ENCODE measurements around the gene TIPRL.

The TIPRL gene

GRCh38 chr1:168230709-168231108 is 51.9 kb downstream of the TIPRL start:
- no peak overlapping the region for H3K27ac ChIP-seq
- TF ChIP-seq, protein P1, sequence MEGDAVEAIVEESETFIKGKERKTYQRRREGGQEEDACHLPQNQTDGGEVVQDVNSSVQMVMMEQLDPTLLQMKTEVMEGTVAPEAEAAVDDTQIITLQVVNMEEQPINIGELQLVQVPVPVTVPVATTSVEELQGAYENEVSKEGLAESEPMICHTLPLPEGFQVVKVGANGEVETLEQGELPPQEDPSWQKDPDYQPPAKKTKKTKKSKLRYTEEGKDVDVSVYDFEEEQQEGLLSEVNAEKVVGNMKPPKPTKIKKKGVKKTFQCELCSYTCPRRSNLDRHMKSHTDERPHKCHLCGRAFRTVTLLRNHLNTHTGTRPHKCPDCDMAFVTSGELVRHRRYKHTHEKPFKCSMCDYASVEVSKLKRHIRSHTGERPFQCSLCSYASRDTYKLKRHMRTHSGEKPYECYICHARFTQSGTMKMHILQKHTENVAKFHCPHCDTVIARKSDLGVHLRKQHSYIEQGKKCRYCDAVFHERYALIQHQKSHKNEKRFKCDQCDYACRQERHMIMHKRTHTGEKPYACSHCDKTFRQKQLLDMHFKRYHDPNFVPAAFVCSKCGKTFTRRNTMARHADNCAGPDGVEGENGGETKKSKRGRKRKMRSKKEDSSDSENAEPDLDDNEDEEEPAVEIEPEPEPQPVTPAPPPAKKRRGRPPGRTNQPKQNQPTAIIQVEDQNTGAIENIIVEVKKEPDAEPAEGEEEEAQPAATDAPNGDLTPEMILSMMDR (IDR thresholded peaks at IDR 0.05): no peak
- TF ChIP-seq ZFX (IDR thresholded peaks at IDR 0.05; ENCODE audit: borderline replicate concordance): no peak

DNA sequence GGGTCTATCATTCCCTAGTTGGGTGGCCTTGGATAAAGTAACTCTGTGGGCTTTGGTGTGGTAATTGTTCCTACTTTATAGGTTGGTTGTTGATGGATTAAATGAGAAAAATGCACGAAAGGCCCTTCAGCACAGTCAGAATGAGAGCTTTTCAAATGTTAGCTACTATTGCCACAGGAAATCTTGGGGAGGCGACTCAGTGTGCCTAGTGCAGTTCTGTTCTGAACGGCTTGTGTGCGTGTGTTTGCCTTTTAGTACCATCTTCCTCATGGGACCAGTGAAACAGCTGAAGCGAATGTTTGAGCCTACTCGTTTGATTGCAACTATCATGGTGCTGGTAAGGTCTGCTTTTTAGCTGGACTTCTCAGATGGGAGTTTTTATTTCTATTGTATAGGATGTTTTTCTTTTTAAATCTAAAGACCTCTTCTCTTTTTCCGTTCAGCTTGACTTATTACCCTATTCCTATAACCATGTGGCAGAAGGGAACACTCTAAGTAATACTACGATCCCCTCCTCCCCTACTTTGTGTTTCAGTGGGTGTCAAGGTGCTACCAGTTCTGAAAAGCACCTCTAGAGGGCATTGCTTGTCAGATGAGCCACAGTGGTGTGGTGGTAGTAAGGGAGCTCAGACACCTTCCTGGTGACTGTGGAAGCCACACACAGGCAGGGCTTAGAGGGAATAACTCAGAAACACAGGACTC is 56.2 kb downstream of the TIPRL start:
- no peak overlapping the region for H3K27ac ChIP-seq
- TF ChIP-seq ZFX (IDR thresholded peaks at IDR 0.05; ENCODE audit: borderline replicate concordance): no peak
- TF ChIP-seq, protein P1 (IDR thresholded peaks at IDR 0.05): peak; percentile 83

- H3K27ac ChIP-seq: no peak overlapping the region
- no peak for TF ChIP-seq ZFX (IDR thresholded peaks at IDR 0.05; ENCODE audit: borderline replicate concordance)
- TF ChIP-seq, protein P1 (IDR thresholded peaks at IDR 0.05): peak; percentile 56
Measured at GRCh38 chr1:168235548-168235885, 56.8 kb downstream of the TIPRL start.

DNA sequence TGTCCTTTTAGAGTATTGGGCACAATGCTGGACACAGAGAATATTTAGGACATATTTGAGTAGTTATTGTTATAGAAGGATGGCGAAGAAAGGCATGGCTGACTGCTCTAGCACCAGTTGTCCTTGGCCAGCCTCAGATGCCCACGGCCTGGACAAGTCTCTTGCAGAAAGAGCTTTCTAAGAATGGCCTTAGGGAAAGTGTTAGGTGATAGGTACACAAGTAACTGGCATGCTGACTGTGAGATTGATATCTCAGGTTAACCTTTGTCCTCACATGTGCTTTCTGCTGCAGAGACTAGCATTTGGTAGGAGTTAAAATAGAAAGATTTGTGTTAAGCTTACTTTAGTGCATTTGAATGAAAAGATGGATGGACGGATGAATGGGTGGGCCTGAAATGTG is 57.2 kb downstream of the TIPRL start:
- TF ChIP-seq, protein P1 (IDR thresholded peaks at IDR 0.05): no peak
- no peak for TF ChIP-seq ZFX (IDR thresholded peaks at IDR 0.05; ENCODE audit: borderline replicate concordance)
- H3K27ac ChIP-seq: no peak overlapping the region

DNA sequence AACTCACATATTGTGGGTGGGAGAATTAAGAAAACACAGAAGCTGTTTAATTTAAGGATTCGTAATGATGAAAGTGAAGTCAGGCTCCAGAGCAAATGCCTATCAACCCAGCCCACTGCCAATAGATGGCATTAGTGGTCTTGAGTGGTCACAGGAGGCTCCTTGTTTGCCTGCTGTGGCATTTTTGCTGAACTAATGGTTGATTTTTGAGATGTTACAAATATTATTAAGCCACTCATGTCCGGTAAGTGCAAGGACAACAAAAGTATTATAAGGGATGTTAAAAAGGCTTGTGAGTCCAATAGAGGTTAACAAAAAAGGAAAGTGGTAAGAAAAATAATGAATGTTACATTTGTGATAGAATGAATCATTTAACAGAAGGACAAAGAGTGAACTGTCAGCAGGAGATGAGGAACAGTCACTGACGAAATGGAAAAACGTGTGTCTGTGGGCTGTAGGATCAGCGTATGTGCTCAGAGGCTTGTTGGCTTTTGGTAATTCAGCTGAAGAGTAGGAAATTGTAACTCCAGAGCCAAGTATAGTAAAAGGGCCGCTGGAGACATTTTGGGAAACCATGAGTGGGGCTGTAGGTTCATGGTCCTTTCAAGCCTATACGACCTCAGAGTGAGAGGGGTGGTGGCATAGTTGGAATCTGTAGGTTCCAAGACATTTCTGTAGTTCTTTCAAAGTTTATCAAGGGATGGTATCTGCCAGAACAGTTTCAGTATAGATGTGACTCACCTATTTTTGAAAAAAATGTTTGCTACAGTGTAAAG is 58.3 kb downstream of the TIPRL start:
- no peak overlapping the region for H3K27ac ChIP-seq
- no peak for TF ChIP-seq ZFX (IDR thresholded peaks at IDR 0.05; ENCODE audit: borderline replicate concordance)
- TF ChIP-seq, protein P1 (IDR thresholded peaks at IDR 0.05): no peak

- no peak overlapping the region for H3K27ac ChIP-seq
- TF ChIP-seq, protein P1 (IDR thresholded peaks at IDR 0.05): no peak
- no peak for TF ChIP-seq ZFX (IDR thresholded peaks at IDR 0.05; ENCODE audit: borderline replicate concordance)
Measured at GRCh38 chr1:168243198-168243597, 64.4 kb downstream of the TIPRL start.

DNA sequence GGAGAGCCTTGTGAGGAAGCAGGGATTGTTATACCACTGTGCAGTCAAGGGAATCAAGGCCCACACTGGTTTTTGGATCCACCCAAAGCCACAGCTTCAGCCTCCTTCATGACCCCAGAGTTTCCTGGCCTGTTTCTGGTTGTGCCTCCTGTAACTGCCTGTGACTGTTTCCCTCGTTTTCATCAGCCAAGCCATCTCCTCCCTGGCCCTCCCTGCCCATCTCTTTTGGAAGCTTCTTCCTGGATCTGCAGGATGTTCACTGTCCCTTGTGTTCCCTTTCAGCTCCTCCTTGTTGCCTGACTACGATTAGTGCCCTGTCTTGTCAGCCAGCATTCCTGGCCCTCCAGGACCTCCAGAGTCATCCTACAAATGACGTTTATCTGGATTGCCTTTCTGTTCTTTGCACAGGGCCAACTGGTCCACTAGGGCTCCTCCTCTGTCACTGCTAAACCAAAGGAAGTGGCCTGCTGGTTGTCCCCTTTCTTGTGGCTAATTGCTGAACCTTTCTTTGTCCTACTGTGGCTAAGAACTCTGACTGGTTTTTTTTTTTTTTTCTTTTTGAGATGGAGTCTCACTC is 65.0 kb downstream of the TIPRL start:
- no peak for TF ChIP-seq ZFX (IDR thresholded peaks at IDR 0.05; ENCODE audit: borderline replicate concordance)
- TF ChIP-seq, protein P1 (IDR thresholded peaks at IDR 0.05): no peak
- no peak overlapping the region for H3K27ac ChIP-seq
